GM19328 (cell line): ENCODE results near the gene CEBPE.

Experiments
- ATAC-seq: cut with Tn5 transposase; IDR thresholded peaks from one replicate; pipeline ENCODE4 v1.9.1; 2021; ENCODE audit warnings: mild to moderate bottlenecking, moderate library complexity; ENCODE audit not compliant: unreplicated experiment

Gene CEBPE

GRCh38 chr14:23104591-23105347, 14.3 kb downstream of the CEBPE start, which contains the start of gene CIROP:
Gene CIROP, minus strand, starts transcription at chr14:23104989. Its CDS starts 69 bp downstream, at chr14:23104920.
- no peak for ATAC-seq

- no peak for ATAC-seq
Measured at GRCh38 chr14:23104070-23104590, 14.9 kb downstream of the CEBPE start.

GRCh38 chr14:23103581-23103980, 15.5 kb downstream of the CEBPE start:
- ATAC-seq, result no peak

GRCh38 chr14:23102801-23103200, 16.3 kb downstream of the CEBPE start:
- no peak for ATAC-seq

- no peak for ATAC-seq
Measured at GRCh38 chr14:23101986-23102625, 16.9 kb downstream of the CEBPE start.

- no peak for ATAC-seq
Measured at GRCh38 chr14:23101213-23101970, 17.7 kb downstream of the CEBPE start.

GRCh38 chr14:23099212-23099861, 19.7 kb downstream of the CEBPE start:
- no peak for ATAC-seq

- no peak for ATAC-seq
Measured at GRCh38 chr14:23097786-23098185, 21.3 kb downstream of the CEBPE start.

- ATAC-seq, result peak; percentile 93
Measured at GRCh38 chr14:23095196-23096108, 23.6 kb downstream of the CEBPE start, which contains the start of gene C14orf119. Gene C14orf119, plus strand, starts transcription at chr14:23095505. Its CDS starts 2,154 bp downstream, at chr14:23097659.

GRCh38 chr14:23094666-23095195, 24.3 kb downstream of the CEBPE start, which contains the start of gene ACIN1:
Gene ACIN1, minus strand, starts transcription at chr14:23095136. Its CDS starts 24 bp downstream, at chr14:23095112.
- ATAC-seq, result peak; percentile 34

- ATAC-seq, result no peak
Measured at GRCh38 chr14:23093991-23094665, 24.9 kb downstream of the CEBPE start.

- no peak for ATAC-seq
Measured at GRCh38 chr14:23093526-23093925, 25.5 kb downstream of the CEBPE start.

- ATAC-seq, result no peak
Measured at GRCh38 chr14:23093104-23093503, 26.0 kb downstream of the CEBPE start.

GRCh38 chr14:23091294-23092225, 27.5 kb downstream of the CEBPE start:
- ATAC-seq, result no peak

GRCh38 chr14:23090254-23090636, 28.8 kb downstream of the CEBPE start:
- no peak for ATAC-seq

- ATAC-seq, result no peak
Measured at GRCh38 chr14:23089498-23090253, 29.4 kb downstream of the CEBPE start.

- ATAC-seq, result no peak
Measured at GRCh38 chr14:23086565-23086964, 32.5 kb downstream of the CEBPE start.
